Mesodermal cell (in vitro differentiated cells): ENCODE measurements around the gene LRRC32.
"Not testable (repeated sequence)": the region's sequence is repeated elsewhere in the genome, so short reads cannot be mapped to it uniquely, and the experiment has no call there.

Experiments used
- H3K27ac ChIP-seq: 2 replicates; pipeline ENCODE4 v1.7.0; 2013; ENCODE audit warnings: mild to moderate bottlenecking, low read depth, low read length, moderate library complexity; ENCODE audit not compliant: severe bottlenecking
- H3K36me3 ChIP-seq: 2 replicates; pipeline ENCODE4 v1.7.1; 2013; ENCODE audit warnings: mild to moderate bottlenecking, low read length, moderate library complexity; ENCODE audit not compliant: control insufficient read depth, insufficient read depth
- H3K4me1 ChIP-seq: one replicate; pipeline ENCODE4 v1.7.1; 2013; ENCODE audit warnings: mild to moderate bottlenecking, low read length; ENCODE audit not compliant: insufficient read depth, control insufficient read depth, poor library complexity, severe bottlenecking
- H3K4me3 ChIP-seq: 2 replicates; pipeline ENCODE4 v1.7.0; 2013; ENCODE audit warnings: low read length, control low read depth, mild to moderate bottlenecking; ENCODE audit not compliant: insufficient read depth, poor library complexity, severe bottlenecking; ENCODE audit errors: extremely low read depth
- H3K9me3 ChIP-seq: 2 replicates; pipeline ENCODE4 v1.7.1; 2013; ENCODE audit warnings: mild to moderate bottlenecking, low read length, moderate library complexity; ENCODE audit not compliant: control insufficient read depth
- WGBS, 2 experiments: methylation state at CpG; one replicate each; pipeline ENCODE4 v1.1.5; 2013; ENCODE audit warnings: missing lambda C conversion rate in 2 of 2; ENCODE audit not compliant: insufficient coverage in 2 of 2; 5-methylcytosine and 5-hydroxymethylcytosine counted together

The LRRC32 gene

DNA sequence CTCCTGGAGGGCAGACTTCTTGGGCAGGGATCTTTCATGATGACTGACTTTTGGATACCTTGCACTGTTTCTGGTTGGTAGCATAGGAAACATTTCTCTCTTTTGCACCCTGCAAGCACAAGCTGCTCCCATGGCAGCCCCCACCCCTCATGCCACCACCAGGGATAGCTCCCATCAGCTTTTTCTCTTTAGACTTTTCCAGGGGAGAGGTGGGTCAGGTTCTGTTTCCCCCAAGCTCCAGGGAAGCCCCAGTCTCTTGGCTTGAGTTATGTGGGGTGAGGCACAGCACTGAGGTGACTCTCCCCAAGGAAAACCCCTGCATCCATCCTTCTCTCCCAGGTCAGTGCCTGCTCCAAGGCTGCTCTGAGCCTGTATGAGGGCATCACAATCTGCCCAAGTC lies 22.5 kb downstream of the LRRC32 start:
- Histone ChIP-seq H3K27ac (no peak overlapping the region), H3K4me3 (no peak overlapping the region), H3K9me3 (no peaks in the 10 kb centered on the region), H3K4me1 (peaks cover 5% of the 10 kb centered on the region), H3K36me3 (no peaks in the 10 kb centered on the region)

DNA sequence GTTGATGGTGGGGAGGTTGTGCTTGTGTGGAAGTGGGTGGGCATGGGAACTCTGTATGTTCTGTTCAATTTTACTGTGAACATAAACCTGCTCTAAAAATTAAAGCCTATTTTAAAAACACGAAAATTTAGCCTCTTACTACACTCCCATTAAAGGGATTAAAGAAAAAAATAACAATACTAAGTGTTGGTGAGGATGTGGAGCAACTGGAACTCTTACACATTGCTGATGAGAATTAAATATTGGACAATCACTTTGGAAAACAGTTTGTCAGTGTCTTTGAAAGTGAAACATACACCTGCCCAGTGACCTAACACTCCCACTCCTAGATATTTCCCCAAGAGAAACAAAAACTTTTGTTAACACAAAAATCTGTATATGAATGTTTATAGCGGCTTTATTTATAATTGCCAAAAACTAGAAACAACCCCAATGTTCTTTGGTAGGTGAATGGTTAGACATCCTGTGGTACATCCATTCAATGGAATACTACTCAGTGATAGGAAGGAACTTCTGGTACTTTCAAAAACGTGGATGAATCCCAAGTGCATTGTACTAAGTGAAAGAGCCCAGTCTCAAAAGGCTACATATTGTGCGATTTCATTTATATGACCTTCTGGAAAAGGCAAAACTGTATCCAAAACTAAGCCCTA lies 23.5 kb downstream of the LRRC32 start:
- H3K36me3 ChIP-seq, result no peaks in the 10 kb centered on the region
- H3K4me1 ChIP-seq, result peaks cover 5% of the 10 kb centered on the region
- H3K9me3 ChIP-seq, result no peaks in the 10 kb centered on the region
- WGBS, 2 experiments, result 86 to 95% methylated on average over 1 to 2 of the region's 4 CpGs
- H3K4me3 ChIP-seq, result no peak overlapping the region
- H3K27ac ChIP-seq, result no peak overlapping the region

DNA sequence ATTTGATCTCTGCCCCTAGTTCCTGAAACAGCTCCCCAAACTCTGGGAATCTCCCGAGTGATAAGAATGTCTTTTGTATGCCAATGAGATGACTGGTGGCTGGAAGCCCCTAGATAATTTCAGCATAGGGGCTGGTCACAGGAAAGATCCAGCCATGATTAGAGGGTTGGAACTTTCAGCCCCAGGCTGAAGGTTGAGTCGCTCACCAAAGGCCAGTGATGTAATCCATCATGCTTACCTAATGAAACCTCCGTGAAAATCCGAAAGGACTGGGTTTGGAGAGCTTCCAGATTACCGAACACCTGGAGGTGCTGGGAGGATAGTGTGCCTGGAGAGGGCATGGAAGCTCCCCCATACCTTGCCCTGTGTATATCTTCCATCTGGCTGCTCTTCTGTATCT lies 26.0 kb downstream of the LRRC32 start:
- H3K4me3 ChIP-seq, result no peak overlapping the region
- no peak overlapping the region for H3K27ac ChIP-seq
- 78 to 81% methylated on average over 3 to 4 of the region's 5 CpGs for WGBS, 2 experiments
- H3K9me3 ChIP-seq, result no peaks in the 10 kb centered on the region
- H3K36me3 ChIP-seq, result no peaks in the 10 kb centered on the region
- peaks cover 10% of the 10 kb centered on the region for H3K4me1 ChIP-seq

DNA sequence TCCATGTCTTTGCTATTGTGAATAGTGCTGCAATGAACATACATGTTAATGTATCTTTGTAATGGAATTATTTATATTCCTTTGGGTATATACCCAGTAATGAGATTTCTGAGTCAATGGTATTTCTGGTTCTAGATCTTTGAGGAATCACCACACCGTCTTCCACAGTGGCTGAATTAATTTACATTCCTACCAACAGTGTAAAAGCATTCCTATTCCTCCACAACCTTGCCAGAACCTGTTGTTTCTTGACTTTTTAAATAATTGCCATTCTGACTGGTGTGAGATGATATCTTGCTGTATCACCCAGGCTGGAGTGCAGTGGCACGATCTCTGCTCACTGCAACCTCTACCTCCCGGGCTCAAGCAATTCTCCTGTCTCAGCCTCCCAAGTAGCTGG lies 26.8 kb downstream of the LRRC32 start:
- not testable (repeated sequence) for H3K9me3 ChIP-seq, H3K36me3 ChIP-seq, H3K4me3 ChIP-seq, H3K27ac ChIP-seq
- peaks cover 16% of the 10 kb centered on the region for H3K4me1 ChIP-seq
- WGBS, 2 experiments, result 83 to 100% methylated on average over 1 of the region's 3 CpGs

DNA sequence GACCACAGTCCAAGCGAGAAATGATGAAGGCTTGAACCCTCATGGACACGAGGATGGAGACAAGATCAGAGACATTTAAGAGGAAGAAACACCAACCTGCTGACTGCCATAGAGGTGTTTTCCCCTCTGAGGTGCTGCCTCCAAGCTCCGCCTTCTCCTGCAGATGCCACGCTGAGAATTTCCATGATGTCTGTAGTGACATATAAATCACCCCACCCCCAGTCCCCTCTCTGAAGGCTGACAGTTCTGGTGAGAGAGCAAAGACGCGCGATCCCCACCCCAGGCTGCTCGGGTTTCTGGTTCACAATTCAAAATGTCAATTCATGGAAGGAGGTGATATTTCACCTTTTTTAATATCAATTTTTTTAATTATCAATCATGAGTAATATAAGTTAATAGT lies 28.2 kb downstream of the LRRC32 start:
- H3K9me3 ChIP-seq, result no peaks in the 10 kb centered on the region
- peaks cover 16% of the 10 kb centered on the region for H3K4me1 ChIP-seq
- H3K27ac ChIP-seq, result no peak overlapping the region
- H3K36me3 ChIP-seq, result no peaks in the 10 kb centered on the region
- no peak overlapping the region for H3K4me3 ChIP-seq
- WGBS, 2 experiments, result 90 to 97% methylated on average over 2 of the region's 8 CpGs

DNA sequence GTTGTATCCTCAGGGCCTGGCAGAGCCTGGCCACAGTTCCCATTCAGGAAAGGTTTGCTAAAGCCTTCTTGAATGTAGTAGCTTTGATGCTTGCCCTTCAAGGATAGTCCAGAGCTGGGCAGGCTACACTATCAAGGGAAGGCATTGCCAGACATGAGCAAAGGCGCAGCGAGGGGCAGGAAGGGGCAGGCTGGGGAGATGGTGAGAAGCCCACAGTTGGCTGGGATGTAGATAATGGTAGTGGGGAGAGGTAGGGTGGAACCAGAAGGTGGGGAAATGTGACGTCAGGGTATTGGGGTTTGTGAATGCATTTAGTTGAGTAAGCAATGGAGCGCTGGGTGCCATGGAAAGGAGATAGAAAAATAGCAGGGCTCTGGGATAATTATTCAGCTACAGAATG lies 28.6 kb downstream of the LRRC32 start:
- no peak overlapping the region for H3K27ac ChIP-seq
- H3K36me3 ChIP-seq, result no peaks in the 10 kb centered on the region
- no peaks in the 10 kb centered on the region for H3K9me3 ChIP-seq
- 92 to 99% methylated on average over 4 of the region's 4 CpGs for WGBS, 2 experiments
- no peak overlapping the region for H3K4me3 ChIP-seq
- H3K4me1 ChIP-seq, result peaks cover 16% of the 10 kb centered on the region

DNA sequence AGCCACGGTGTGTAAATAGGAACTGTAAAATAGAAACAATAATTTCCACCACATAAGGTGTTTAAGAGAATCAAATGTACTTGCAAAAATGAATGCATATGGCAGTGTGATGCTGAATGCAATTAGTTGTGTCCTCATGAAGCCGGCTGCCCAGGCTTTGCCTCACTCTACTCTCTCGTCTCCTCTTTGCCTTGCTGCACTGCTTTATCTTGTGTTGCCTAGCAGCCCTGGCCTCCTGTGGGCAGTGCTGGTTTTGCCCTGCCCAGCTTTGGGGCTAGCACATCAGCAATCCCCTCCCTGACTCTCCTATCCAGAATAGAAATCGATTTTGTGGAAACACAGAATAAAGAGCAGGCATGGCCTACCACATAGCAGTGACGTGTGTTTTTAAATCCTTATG lies 30.0 kb downstream of the LRRC32 start:
- Histone ChIP-seq H3K36me3 (no peaks in the 10 kb centered on the region), H3K9me3 (no peaks in the 10 kb centered on the region), H3K4me3 (no peak overlapping the region), H3K4me1 (peaks cover 16% of the 10 kb centered on the region), H3K27ac (no peak overlapping the region)
- WGBS, 2 experiments, result 80 to 87% methylated on average over 3 to 4 of the region's 5 CpGs

DNA sequence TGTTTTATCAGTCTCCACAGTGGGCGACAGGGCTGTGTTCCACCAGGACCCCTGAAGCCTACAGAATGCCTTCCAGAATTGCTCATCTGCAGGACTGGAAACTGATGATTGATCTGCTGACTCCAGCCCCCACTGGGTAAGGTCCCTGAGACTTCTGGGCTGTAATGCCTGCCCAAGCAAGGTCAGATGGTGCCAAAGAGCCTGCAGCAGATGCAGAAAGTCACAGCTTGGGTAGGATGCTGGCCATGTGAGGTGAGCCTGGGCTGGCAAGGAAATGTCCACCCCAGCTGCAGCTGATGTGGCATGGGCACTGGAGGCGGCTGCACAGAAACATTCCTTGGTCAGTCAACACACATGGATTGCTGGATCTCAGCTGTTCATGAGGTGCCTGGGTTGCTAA lies 30.9 kb downstream of the LRRC32 start:
- Histone ChIP-seq H3K36me3 (no peaks in the 10 kb centered on the region), H3K27ac (no peak overlapping the region), H3K4me1 (peaks cover 12% of the 10 kb centered on the region), H3K9me3 (no peaks in the 10 kb centered on the region), H3K4me3 (no peak overlapping the region)
- 94 to 100% methylated on average over 2 of the region's 2 CpGs for WGBS, 2 experiments

DNA sequence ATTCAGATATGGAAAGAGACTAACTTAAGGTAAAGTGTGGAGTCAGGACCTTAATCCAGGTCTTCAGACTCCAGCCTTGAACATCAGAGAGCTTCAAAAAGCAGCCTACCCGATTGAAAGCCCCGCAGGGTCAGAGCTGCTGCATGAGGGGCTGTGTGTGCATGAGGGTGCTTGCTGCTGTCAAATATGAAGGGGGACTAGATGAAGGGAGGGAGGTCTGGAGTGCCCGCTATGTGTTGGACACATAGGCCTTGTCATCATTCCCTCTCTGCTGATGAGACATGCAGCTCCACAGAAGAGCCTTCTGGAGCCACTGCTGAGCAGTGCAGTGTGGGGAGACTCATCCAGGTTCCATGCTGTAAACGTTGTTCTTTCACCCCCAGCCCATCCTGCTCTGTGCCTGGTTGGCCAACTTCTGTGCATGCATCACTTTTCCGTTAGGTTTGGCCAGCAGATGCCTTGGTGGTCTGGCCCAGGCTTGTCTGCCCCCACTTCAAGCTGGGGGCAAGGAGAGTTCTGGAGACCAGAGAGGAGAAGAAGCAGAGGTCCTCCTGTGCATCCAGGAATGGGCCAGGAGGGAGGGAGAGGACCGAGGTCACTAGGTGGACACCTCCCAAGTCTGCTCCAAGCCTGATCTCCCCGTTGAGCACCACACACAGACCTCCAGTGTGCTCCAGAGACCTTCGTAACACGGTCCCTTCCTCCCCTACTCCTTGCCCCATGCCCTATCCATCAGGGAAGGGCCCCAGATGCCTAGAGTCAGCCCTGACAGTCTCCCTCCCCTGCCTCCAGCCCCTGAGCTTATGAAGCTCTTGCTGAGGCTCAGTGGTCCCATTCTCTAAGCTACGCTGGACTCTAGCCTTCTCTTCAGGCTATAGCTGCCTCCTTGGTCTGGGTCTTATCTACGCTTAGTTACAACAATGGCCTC lies 32.0 kb downstream of the LRRC32 start:
- no peaks in the 10 kb centered on the region for H3K36me3 ChIP-seq
- H3K4me1 ChIP-seq, result peaks cover 10% of the 10 kb centered on the region
- H3K9me3 ChIP-seq, result no peaks in the 10 kb centered on the region
- H3K4me3 ChIP-seq, result no peak overlapping the region
- WGBS, 2 experiments, result 89 to 94% methylated on average over 6 to 10 of the region's 11 CpGs
- H3K27ac ChIP-seq, result no peak overlapping the region

DNA sequence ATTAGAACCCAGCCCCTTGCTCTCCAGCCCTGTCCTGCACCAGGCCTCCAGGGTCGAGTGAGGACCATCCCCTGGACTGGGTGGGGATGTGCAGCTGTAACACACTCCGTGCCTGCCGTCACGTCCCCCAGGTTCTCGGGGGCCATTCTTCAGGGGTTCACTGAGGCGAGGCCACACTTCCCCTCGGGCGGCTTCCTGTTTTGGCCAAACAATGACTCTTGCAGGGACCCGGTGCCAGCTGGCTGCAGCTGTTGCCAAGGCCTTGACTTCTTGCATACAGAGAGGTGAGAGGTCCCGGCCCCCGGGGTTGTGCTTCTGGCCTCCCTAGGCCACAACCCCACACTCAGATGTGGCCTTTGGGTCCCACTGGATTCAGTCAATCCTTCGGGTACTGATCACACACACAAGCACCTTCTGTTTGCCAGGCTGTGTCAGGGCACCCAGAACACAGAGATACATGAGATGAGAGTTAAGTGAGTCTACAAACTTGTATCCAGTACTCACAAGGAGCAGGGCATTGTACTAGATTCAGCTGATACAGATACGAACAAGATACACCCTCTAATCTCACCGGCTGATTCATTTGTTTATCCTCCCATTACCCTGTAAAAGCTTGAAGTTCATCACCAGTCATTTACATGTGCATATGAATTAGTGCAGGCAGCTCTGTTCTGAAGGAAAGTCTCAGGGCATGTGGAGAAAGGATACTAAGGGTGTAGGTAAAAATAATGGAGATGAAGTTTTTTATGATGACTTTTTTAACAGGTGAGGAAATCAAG lies 32.9 kb downstream of the LRRC32 start:
- H3K9me3 ChIP-seq, result no peaks in the 10 kb centered on the region
- H3K27ac ChIP-seq, result no peak overlapping the region
- no peak overlapping the region for H3K4me3 ChIP-seq
- 91 to 93% methylated on average over 10 to 11 of the region's 14 CpGs for WGBS, 2 experiments
- no peaks in the 10 kb centered on the region for H3K36me3 ChIP-seq
- H3K4me1 ChIP-seq, result peaks cover 10% of the 10 kb centered on the region
